Loucy (cell line): ENCODE results near the gene GGACT.

Source experiments
- H2AFZ ChIP-seq: fragments of 200-600 bp; sonication (generic); 2 replicates; pipeline ENCODE4 v1.6.0; 2016; ENCODE audit warnings: antibody characterized with exemption, mild to moderate bottlenecking, low read length, moderate library complexity
- H3F3A ChIP-seq: fragments of 200-600 bp; 2 replicates; pipeline ENCODE4 v1.6.0; 2016; ENCODE audit warnings: antibody characterized with exemption, low read depth, mild to moderate bottlenecking
- H3K27me3 ChIP-seq: fragments of 200-600 bp; sonication (generic); 2 replicates; pipeline ENCODE4 v1.6.1; 2014; ENCODE audit warnings: low read length, mild to moderate bottlenecking; ENCODE audit not compliant: insufficient read depth, poor library complexity, severe bottlenecking
- H3K36me3 ChIP-seq: fragments of 200-600 bp; sonication (generic); 2 replicates; pipeline ENCODE4 v1.6.1; 2016; ENCODE audit warnings: low read length; ENCODE audit not compliant: insufficient read depth
- H3K4me1 ChIP-seq: fragments of 200-600 bp; sonication (generic); 2 replicates; pipeline ENCODE4 v1.5.1; 2014; ENCODE audit warnings: low read length, mild to moderate bottlenecking; ENCODE audit not compliant: insufficient read depth, poor library complexity, severe bottlenecking
- H3K4me2 ChIP-seq: fragments of 200-600 bp; sonication (generic); 2 replicates; pipeline ENCODE4 v1.6.0; 2014; ENCODE audit warnings: antibody characterized with exemption, low read length, low read depth, mild to moderate bottlenecking; ENCODE audit not compliant: poor library complexity, severe bottlenecking
- H3K4me3 ChIP-seq: fragments of 200-600 bp; sonication (generic); 2 replicates; pipeline ENCODE4 v1.5.1; 2014; ENCODE audit warnings: low read length, mild to moderate bottlenecking, mixed read lengths; ENCODE audit not compliant: poor library complexity, severe bottlenecking
- H3K79me2 ChIP-seq: fragments of 200-600 bp; sonication (generic); 2 replicates; pipeline ENCODE4 v1.6.1; 2014; ENCODE audit warnings: low read length; ENCODE audit not compliant: insufficient read depth
- H3K9ac ChIP-seq: fragments of 200-600 bp; sonication (generic); 2 replicates; pipeline ENCODE4 v1.6.0; 2014; ENCODE audit warnings: mild to moderate bottlenecking, low read depth, low read length, moderate library complexity; ENCODE audit not compliant: poor library complexity, severe bottlenecking
- H3K9me2 ChIP-seq: fragments of 200-600 bp; sonication (generic); replicated peaks from 2 replicates; pipeline ENCODE4 v1.6.1; 2016; ENCODE audit warnings: low read depth, low read length, mixed read lengths
- H3K9me3 ChIP-seq: fragments of 200-600 bp; sonication (generic); 2 replicates; pipeline ENCODE4 v1.6.1; 2014; ENCODE audit warnings: mild to moderate bottlenecking, antibody characterized with exemption, low read length, low read depth; ENCODE audit not compliant: insufficient read depth
- H4K20me1 ChIP-seq: fragments of 200-600 bp; sonication (generic); 2 replicates; pipeline ENCODE4 v1.6.0; 2014; ENCODE audit warnings: antibody characterized with exemption, low read length, mild to moderate bottlenecking; ENCODE audit not compliant: insufficient read depth, poor library complexity, severe bottlenecking
- EZH2phosphoT487 ChIP-seq: fragments of 200-600 bp; IDR thresholded peaks from 2 replicates; pipeline ENCODE4 v1.6.1; 2018; ENCODE audit warnings: antibody characterized with exemption, mild to moderate bottlenecking, moderate library complexity, borderline replicate concordance
- TF ChIP-seq, protein P1 (sequence below): fragments of 200-600 bp; sonication (generic); conservative IDR thresholded peaks from 2 replicates; pipeline ENCODE4 v1.5.1; 2014; ENCODE audit warnings: mild to moderate bottlenecking, antibody characterized with exemption, low read length

The GGACT gene

DNA sequence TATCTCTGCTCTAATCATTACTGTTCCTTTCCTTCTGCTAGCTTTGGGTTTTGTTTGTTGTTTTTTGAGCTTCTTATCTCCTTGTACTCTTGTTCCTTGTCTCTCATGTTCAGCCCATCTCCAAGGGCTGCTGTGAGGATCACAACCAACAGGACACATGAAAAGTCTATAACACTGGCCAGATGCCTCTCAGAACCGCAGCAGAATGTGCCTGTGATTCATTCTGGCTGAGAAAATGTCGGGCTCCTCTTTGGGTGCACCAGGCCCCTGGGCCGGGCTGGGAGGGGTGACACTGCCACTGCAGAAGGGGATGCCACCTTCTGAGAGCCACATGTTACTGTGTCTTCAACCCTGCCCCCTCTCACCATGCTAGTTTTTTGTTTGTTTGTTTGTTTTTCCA is 48.0 kb downstream of the GGACT start:
- Histone ChIP-seq H2AFZ (no peak overlapping the region), H3K4me2 (no peak overlapping the region), H3K4me3 (no peak overlapping the region), H3K79me2 (no peaks in the 10 kb centered on the region), H3K4me1 (peaks cover 14% of the 10 kb centered on the region), H4K20me1 (no peaks in the 10 kb centered on the region), H3K9me2 (no peaks in the 10 kb centered on the region), H3F3A (no peaks in the 10 kb centered on the region), H3K9ac (no peak overlapping the region), H3K36me3 (no peaks in the 10 kb centered on the region), H3K27me3 (no peaks in the 10 kb centered on the region), H3K9me3 (no peaks in the 10 kb centered on the region)
- TF ChIP-seq, protein P1, sequence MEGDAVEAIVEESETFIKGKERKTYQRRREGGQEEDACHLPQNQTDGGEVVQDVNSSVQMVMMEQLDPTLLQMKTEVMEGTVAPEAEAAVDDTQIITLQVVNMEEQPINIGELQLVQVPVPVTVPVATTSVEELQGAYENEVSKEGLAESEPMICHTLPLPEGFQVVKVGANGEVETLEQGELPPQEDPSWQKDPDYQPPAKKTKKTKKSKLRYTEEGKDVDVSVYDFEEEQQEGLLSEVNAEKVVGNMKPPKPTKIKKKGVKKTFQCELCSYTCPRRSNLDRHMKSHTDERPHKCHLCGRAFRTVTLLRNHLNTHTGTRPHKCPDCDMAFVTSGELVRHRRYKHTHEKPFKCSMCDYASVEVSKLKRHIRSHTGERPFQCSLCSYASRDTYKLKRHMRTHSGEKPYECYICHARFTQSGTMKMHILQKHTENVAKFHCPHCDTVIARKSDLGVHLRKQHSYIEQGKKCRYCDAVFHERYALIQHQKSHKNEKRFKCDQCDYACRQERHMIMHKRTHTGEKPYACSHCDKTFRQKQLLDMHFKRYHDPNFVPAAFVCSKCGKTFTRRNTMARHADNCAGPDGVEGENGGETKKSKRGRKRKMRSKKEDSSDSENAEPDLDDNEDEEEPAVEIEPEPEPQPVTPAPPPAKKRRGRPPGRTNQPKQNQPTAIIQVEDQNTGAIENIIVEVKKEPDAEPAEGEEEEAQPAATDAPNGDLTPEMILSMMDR, result no peak
- no peak for TF ChIP-seq EZH2phosphoT487

DNA sequence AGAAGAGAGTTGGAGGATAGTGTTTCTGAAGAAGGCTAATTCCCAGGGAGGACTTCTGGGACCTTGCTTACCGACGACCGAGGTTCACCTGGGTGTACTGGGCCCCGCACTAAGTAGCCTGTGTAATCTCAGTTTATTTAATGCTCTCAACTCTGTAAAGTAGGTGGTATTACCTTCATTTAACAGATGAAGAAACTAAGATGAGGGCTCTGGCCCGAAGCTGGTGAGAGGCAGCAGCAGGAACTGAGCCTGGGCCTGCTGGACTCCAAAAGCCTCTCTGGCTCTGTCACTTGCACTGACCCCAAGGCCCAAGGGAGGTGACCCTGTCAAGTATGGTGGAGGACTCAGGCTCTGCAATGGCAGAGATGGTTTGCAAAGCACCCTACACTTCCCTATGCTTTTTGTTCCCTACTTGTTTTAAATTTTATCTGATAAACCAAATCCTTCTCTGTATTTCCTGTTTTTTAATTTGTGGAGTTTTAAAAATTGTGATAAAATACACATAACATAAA is 50.6 kb downstream of the GGACT start:
- Histone ChIP-seq H3K79me2 (no peaks in the 10 kb centered on the region), H3K9me3 (no peaks in the 10 kb centered on the region), H3K27me3 (no peaks in the 10 kb centered on the region), H3K9ac (no peak overlapping the region), H3F3A (no peaks in the 10 kb centered on the region), H3K4me2 (no peak overlapping the region), H3K9me2 (no peaks in the 10 kb centered on the region), H3K4me1 (peaks cover 14% of the 10 kb centered on the region), H3K36me3 (no peaks in the 10 kb centered on the region), H3K4me3 (no peak overlapping the region), H2AFZ (no peak overlapping the region), H4K20me1 (no peaks in the 10 kb centered on the region)
- TF ChIP-seq, protein P1, result no peak
- TF ChIP-seq EZH2phosphoT487, result no peak

DNA sequence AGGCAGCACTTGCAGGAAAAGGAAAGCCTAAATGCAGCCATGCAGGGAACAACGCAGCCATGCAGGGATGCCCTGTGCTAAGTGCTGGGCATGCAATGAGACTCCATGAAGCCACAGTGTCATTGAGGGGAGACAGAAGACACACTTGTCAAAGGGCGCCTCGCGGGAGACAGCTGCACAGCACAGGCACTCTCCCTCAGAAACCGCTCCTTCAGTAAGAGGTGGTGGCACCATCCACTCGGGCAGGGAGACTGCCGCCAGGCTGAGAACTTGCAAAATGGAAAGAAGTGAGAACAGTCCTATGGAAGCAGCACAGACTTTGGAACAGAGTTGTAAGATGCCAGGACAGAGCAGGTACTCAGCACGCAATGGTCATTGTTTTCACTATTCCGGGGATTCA is 51.1 kb downstream of the GGACT start:
- Histone ChIP-seq H3K9me3 (no peaks in the 10 kb centered on the region), H3F3A (no peaks in the 10 kb centered on the region), H2AFZ (no peak overlapping the region), H3K4me1 (peaks cover 14% of the 10 kb centered on the region), H3K9ac (no peak overlapping the region), H3K4me2 (no peak overlapping the region), H3K9me2 (no peaks in the 10 kb centered on the region), H3K36me3 (no peaks in the 10 kb centered on the region), H4K20me1 (no peaks in the 10 kb centered on the region), H3K4me3 (no peak overlapping the region), H3K79me2 (no peaks in the 10 kb centered on the region), H3K27me3 (no peaks in the 10 kb centered on the region)
- TF ChIP-seq, protein P1, result no peak
